DND-41 (cell line): Measurements from ENCODE around the gene HDDC3.

Source experiments
- EZH2 ChIP-seq: IDR thresholded peaks from 3 replicates; pipeline ENCODE4 v1.6.1; 2012; ENCODE audit warnings: borderline replicate concordance, low read depth, mild to moderate bottlenecking, moderate library complexity, low read length, inconsistent platforms; ENCODE audit not compliant: severe bottlenecking
- TF ChIP-seq, protein P1 (sequence below): IDR thresholded peaks from 2 replicates; pipeline ENCODE4 v1.5.1; 2012; ENCODE audit warnings: borderline replicate concordance, low read length, moderate library complexity, mild to moderate bottlenecking; ENCODE audit not compliant: poor library complexity, severe bottlenecking; ENCODE audit errors: extremely low read depth

DNA sequence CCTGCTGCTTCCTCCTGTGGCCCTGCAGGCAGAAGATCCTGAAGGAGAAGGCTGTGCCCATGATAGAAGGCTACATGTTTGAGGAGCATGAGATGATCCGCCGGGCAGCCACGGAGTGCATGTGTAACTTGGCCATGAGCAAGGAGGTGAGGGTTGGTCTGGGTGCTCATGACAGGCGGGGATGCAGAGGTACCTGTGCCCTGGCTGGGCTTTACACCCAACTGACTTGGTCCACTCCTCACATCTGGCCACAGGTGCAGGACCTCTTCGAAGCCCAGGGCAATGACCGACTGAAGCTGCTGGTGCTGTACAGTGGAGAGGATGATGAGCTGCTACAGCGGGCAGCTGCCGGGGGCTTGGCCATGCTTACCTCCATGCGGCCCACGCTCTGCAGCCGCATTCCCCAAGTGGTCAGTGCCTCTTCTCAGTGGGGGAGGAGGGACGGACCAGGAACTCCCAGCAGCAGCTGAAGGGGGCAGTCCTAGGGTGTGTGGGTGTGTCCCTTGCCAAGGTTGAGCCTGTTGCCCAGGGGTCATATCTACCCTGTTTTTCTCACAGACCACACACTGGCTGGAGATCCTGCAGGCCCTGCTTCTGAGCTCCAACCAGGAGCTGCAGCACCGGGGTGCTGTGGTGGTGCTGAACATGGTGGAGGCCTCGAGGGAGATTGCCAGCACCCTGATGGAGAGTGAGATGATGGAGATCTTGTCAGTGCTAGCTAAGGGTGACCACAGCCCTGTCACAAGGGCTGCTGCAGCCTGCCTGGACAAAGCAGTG, 20.7 kb upstream of the HDDC3 start:
- TF ChIP-seq, protein P1, sequence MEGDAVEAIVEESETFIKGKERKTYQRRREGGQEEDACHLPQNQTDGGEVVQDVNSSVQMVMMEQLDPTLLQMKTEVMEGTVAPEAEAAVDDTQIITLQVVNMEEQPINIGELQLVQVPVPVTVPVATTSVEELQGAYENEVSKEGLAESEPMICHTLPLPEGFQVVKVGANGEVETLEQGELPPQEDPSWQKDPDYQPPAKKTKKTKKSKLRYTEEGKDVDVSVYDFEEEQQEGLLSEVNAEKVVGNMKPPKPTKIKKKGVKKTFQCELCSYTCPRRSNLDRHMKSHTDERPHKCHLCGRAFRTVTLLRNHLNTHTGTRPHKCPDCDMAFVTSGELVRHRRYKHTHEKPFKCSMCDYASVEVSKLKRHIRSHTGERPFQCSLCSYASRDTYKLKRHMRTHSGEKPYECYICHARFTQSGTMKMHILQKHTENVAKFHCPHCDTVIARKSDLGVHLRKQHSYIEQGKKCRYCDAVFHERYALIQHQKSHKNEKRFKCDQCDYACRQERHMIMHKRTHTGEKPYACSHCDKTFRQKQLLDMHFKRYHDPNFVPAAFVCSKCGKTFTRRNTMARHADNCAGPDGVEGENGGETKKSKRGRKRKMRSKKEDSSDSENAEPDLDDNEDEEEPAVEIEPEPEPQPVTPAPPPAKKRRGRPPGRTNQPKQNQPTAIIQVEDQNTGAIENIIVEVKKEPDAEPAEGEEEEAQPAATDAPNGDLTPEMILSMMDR: no peak
- no peak for TF ChIP-seq EZH2
